ENCODE results near the gene MRPL30.

The MRPL30 gene

DNA sequence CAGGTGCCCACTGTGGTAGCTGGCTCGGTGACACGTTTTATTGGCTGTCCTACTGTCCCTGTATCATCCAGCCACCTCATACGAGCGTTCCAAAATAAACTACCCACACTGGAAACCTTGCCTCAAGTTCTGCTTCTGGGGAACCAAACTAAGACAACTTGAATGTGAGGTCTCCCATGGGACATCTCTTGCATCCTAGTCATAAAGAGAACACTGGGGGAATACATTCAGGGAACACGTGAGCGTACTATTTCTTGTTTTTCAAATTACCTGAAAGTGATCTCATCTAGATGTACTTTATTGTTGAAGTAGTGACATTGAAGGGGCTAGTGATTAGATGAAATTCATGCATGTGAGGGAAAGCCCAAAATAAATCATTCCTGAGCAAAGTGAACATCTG is 59.4 kb downstream of the MRPL30 start:
- TF ChIP-seq TAF1 (IDR thresholded peaks at IDR 0.05; ENCODE audit: borderline replicate concordance, insufficient read depth, low read length) (no peak), REST (IDR thresholded peaks at IDR 0.05; ENCODE audit: insufficient read depth in 1 of 2, low read depth in 2 of 2, low read length in 2 of 2) (no peak), SIN3A (IDR thresholded peaks at IDR 0.05; ENCODE audit: borderline replicate concordance, insufficient read depth, low read length) (no peak), POLR2AphosphoS5 (IDR thresholded peaks at IDR 0.05; ENCODE audit: low read depth, low read length) (no peak), FOXP2 (optimal IDR thresholded peaks at IDR 0.05; ENCODE audit: borderline replicate concordance, extremely low read depth, extremely low read length, insufficient read depth) (no peak)

GRCh38 chr2:99242151-99242550 is 61.2 kb downstream of the MRPL30 start:
- TF ChIP-seq REST (IDR thresholded peaks at IDR 0.05; ENCODE audit: insufficient read depth in 1 of 2, low read depth in 2 of 2, low read length in 2 of 2) (no peak), TAF1 (IDR thresholded peaks at IDR 0.05; ENCODE audit: borderline replicate concordance, insufficient read depth, low read length) (no peak), SIN3A (IDR thresholded peaks at IDR 0.05; ENCODE audit: borderline replicate concordance, insufficient read depth, low read length) (no peak), POLR2AphosphoS5 (IDR thresholded peaks at IDR 0.05; ENCODE audit: low read depth, low read length) (no peak), FOXP2 (optimal IDR thresholded peaks at IDR 0.05; ENCODE audit: borderline replicate concordance, extremely low read depth, extremely low read length, insufficient read depth) (no peak)

All from PFSK-1 (cell line).